GM18502 (cell line): Measurements from ENCODE around the gene NAP1L4.
A peak's percentile ranks its signal among the peaks of the same experiment; 100 is the strongest.
"Not testable (repeated sequence)": the region's sequence is repeated elsewhere in the genome, so short reads cannot be mapped to it uniquely, and the experiment has no call there.

Source experiments
- ATAC-seq: cut with Tn5 transposase; IDR thresholded peaks from one replicate; pipeline ENCODE4 v1.9.1; 2021; ENCODE audit warnings: mild to moderate bottlenecking; ENCODE audit not compliant: unreplicated experiment, poor library complexity

The NAP1L4 gene

GRCh38 chr11:2940921-2941821 is 51.0 kb downstream of the NAP1L4 start:
- no peak for ATAC-seq

DNA sequence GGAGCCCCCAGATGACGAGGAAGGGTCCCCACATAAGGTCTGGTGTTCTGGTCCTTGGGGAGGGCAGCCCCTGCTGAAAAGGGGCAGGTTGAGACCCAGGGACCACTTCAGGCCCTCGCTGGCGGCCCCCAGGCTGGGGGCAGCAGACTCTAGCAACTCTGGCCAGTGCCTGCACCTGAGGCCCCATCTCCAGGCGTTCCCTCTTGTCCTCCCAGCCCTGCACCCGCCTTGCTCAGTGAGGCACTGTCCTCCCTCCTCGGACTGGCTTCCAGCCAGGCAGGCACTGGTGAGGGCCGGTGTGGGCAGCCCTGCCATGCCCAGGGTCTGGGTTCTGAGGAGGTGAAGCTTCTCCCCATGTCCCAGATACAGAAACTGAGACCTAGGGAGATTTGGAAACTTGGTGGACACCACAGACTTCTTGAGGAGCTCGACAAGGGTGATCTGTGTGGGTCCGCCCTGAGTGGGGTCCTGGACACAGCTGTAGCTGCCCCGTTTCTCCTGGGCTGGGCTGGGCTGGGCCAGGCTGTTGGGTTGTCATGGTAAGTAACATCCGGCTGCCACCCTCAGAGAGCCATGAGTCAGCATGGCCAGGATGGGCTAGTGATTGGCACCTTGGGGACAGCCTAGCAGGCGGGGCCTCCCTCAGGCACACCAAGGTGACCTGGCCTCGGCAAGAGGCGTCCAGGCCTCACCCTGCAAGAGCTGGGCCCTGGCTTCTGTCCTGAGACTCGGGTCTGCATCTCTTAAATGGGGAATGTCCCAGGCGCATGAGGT is 51.8 kb downstream of the NAP1L4 start:
- ATAC-seq = no peak

GRCh38 chr11:2938458-2939418 is 53.4 kb downstream of the NAP1L4 start:
- ATAC-seq = not testable (repeated sequence)

DNA sequence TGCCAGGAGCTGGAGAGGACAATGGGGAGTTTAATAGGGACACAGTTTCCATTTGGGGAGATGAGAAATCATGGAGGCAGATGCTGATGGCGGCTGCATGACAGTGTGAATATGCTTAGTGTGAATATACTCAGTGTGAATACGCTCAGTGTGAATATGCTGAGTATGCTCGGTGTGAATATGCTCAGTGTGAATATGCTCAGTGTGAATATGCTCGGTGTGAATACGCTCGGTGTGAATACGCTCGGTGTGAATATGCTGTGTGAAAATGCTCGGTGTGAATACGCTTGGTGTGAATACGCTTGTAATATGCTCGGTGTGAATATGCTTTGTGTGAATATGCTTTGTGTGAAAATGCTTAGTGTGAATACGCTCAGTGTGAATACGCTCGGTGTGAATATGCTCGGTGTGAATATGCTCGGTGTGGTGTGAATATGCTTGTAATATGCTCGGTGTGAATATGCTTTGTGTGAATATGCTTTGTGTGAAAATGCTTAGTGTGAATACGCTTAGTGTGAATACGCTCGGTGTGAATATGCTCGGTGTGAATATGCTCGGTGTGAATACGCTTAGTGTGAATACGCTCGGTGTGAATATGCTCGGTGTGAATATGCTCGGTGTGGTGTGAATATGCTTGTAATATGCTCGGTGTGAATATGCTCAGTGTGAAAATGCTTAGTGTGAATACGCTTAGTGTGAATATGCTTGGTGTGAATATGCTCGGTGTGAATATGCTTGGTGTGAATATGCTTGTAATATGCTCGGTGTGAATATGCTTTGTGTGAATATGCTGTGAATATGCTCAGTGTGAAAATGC is 54.3 kb downstream of the NAP1L4 start:
- ATAC-seq = not testable (repeated sequence)

DNA sequence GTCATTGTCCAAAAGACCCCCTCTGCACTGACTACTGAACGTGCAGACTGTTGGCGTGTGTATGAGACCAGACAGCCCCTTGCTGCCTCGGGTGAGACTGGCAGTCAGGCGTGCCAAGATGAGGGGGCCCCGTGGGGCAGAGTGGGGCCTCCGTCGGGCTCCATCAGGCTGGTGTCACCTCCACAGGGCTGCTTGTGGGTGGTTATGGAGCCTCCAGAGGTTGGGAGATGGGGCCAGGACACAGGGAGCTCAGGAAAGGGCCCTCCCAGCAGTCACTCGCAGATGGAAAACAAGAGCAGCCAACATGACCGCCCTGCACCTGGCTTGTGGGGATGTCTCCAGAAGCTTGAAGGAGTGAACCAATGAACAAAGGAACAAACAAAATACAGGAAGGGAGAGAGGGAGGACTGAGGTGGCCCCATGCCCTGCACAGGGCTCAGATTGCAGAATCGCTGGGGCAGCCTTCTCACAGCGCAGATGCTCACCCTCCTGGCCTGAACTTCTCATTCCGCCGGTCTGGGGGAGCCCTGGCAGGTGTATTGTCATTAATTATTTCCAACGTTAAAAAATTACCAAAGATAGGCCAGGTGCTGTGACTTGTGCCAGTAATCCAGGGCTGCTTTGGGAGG is 57.4 kb downstream of the NAP1L4 start:
- ATAC-seq = no peak

- no peak for ATAC-seq
These were observed 58.0 kb downstream of the NAP1L4 start for GRCh38 chr11:2934021-2934550.

DNA sequence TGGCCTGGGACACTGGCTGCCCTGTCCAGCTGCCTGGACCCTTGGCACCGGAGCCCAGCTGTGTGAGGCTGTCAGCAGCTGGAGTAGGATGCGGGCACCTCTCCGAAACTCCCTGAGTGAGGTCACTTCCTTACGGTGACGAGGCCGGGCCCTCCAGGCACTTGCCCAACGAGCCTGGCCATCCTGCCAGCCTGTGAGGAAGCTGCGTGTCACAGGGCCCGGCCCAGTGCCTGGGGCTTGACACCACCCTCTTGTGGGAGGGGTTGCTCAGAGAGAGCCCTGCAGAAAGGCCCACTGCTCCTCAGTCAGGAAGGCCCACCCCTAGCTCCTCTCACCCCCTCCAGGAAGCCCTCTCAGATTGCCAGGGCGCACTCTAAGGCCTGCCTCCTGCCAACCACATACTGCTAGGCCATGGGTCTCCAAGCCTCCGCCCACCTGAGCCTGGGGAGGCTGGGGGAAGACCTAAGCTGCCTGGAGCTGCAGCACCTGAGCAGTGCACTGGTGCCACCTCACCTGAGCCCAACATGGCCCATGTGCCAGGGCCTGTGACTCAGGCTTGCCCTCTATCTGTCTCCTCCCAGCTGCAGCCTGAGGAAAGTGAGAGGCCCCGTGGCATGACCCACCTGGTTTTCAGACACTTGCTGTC is 58.6 kb downstream of the NAP1L4 start:
- ATAC-seq = no peak

GRCh38 chr11:2932850-2933251 is 59.3 kb downstream of the NAP1L4 start:
- ATAC-seq = no peak

DNA sequence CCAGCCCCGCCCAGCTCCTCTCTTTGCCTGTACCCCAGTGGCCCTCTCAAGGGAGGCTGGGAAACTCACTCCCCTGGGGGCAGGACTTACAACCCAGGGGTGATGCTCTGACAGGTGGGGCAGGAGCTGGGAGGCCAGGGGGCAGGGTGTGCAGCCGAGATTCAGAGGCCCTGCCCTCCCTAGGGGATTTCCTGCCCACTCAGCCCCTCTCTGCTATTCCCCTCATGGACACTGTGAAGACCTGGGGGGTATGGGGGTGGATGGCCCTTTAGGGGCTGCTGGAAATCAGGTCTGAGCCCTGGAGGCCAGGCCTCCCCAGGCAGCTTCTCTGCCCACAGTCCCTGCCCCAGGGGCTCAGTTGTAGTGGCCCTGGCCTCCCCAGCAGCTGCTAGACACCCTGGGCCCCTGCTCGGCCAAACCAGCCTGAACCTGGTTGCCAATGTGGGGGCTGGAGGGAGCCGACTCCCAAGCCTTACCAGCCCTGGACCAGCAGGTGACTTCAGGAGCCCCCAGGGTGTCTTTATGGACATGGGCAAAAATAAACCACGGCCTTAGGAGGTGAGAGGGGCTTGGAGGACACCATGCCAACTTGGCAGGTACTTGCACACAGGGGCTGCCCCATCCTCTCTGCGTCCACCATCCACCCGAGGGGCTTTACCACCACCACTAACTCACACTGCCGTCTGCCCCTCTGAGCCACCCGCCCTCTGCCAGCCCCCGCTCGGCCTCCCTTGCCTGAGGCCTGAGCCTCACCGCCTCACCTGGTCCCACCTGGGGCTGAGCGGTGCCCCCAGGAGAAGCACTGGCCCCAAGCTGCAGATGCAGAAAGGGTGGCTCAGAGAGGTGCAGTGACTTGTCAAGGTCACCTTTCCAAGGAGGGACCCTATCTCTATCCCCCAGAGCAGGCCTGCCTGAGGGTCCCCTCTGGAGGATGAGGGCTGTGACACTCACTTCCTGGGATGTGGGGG is 60.1 kb downstream of the NAP1L4 start:
- no peak for ATAC-seq

DNA sequence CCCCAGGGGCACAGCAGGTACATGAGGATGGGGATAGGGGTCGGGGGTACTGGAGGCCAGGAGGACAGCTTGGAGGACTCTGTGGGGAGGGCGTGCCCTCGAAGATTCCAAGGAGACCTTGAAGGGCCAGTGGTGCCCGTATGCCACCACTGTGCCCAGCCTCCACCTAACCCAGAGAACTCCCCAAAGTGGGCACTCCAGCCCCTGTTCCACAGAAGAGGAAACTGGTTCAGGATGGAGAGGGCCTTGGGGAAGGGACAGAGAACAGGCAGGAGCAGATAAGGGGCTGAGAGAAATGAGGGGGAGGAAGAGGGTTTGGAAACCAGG is 60.7 kb downstream of the NAP1L4 start:
- ATAC-seq = no peak

DNA sequence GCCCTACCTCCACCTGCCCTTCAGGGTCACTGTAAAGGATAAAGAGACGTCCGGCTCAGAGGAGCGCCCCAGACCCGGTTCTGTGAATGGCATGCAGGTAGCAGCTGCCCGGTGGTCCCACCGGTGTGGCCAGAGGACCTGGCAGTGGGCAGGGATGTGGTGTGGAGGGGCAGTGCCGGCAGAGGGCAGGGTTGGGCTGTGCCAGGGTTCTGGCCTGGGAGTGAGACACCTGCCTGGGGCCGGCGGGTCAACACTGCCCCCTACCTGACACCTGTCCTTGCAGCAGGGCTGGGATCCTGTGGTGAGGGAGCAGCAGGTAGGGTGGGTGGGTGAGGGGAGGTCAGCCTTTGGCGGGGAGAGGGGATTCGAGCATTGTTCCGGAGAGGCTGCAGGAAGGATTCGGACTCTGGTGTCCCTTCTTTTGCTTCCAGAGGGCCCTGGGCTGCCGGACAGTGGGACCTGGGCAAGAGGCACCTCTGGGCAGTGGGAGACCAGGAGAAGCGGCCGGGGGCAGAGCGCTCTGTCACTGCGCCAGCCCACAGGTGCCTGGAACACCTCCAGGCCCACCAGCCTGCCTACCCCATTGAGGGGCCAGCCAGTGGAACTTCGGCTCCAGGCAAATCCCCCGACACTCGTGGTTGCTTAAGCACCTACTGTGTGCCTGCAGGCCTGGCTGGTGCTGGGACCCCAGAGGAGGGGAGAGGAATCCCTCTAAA is 61.3 kb downstream of the NAP1L4 start:
- ATAC-seq = peak; percentile 24

DNA sequence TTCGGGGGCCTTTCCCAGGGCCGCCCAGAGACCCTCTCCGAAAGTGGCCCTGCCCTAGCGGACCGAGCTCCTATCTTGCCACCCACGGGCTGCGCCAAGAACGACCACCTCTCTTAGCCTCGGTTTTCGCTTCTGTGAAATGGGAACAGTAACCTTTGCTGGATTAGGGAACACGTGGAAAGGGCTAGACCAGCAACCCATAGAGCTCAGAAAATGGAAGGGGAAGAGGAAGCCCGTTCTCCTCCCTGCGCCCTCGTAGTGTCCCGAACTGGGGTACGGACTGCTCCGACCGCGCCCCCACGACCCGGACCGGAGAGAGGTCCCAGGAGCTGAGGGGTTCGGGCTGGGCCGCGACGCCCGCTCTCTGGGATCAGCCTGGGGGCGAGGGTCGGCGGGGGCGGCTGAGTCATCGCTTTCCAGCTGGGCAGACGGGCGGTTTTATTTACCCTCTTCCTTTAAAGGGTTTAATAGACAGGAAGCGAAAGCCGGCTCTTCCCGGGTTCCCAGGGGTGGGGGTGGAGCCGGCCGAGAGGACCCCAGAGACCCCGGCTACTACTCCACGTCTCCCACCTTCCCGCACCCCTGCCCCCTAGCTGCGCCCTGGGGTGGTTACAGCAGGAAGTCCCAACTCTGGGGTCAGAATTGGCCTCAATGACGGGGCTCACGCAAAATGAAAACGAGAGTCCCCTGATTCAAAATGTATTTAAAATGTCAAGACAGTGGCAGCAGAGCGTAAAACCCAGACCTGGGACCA is 62.0 kb downstream of the NAP1L4 start:
- peak; percentile 38 for ATAC-seq

DNA sequence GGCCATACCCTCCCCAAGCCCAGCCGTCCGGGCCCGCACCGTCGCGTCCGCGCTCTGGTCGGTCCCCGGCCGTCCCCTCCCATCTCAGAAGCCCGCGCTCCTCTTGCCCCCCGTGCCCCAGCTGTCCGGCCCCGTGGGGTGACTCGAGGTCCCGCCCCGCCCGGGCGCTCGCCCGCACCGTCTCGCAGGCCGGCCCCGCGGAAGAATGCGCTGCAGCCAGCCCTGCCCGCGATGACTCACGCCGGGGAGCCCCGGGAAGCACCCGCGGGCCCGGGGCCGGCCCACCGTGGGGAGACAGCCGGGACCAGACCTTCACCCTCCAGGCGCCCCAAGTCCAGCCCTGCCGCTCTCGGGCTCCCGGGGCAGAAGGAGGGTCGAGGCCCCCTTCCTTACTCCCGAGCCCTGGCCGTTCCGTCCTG is 62.6 kb downstream of the NAP1L4 start:
- no peak for ATAC-seq

GRCh38 chr11:2928605-2929530 is 63.3 kb downstream of the NAP1L4 start, which contains the start of gene PHLDA2:
PHLDA2 (minus strand) TSS chr11:2929420; CDS start chr11:2929364, 56 bp downstream.
- no peak for ATAC-seq
